C4-2B (cell line): Measurements from ENCODE around the gene YIPF7.

Experiments
- CTCF ChIP-seq: fragments of 450-650 bp; conservative IDR thresholded peaks from 2 replicates; pipeline ENCODE4 v1.5.1; 2017; ENCODE audit warnings: mild to moderate bottlenecking
- ZFX ChIP-seq: fragments of 450-650 bp; IDR thresholded peaks from 2 replicates; pipeline ENCODE4 v1.6.1; 2017

DNA sequence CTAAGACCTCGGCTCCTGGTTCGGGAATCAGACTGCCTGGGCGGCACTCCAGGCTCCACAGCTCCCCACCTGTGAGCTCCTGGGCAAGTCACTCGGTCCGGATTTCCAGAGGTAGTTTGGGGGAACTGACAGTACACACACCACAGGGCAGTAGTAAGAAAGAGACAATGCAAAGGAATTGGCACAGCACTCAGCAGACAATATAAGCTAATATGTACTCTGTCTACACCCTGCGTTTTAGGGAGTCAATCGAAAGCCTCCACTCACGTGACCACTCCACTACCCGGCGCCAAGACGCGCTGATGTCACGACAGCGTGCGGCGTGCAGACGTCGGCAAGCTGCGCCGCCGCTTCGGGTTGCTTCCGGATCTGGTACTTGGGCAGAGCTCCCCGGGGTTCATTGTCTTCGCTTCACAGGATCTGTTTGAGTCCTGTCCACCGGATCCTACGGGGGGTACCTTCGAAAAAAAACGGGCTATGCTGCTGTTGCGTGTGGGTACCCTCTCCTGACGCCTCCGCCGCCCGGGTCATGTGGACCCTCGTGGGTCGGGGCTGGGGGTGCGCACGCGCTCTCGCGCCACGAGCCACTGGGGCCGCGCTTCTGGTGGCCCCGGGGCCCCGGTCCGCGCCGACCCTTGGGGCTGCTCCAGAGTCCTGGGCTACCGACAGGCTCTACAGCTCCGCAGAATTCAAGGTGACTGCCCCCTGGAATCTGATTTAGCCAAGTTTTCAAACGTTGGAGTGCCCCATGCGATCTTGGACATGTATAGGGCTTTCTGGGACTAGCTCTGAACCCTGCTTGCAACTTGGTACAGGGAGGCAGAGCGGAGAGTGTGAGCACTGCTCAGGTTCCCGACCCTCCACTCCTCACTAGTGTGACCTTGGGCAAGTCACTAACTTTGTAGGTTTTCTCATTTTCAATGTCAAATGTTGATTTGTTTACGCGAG lies 26.9 kb upstream of the YIPF7 start, which contains the start of gene GUF1:
- TF ChIP-seq CTCF (no peak), ZFX (no peak)
